Progenitor cell of endocrine pancreas (in vitro differentiated cells): ENCODE results near the gene UBAC2. TPM values are rescaled to one million over a fixed set of nuclear protein-coding genes. Genes with fewer than 3 reads are reported as not detected.

Experiments used
- DNase-seq: peaks from one replicate; pipeline ENCODE4 v3.0.0; 2021; ENCODE audit warnings: low spot score; ENCODE audit not compliant: unreplicated experiment
- H3K27ac Mint-ChIP-seq: 2 replicates; pipeline ENCODE4 v1.8.0; 2021; ENCODE audit warnings: mild to moderate bottlenecking, moderate library complexity, mixed read lengths
- H3K27me3 Mint-ChIP-seq: 2 replicates; pipeline ENCODE4 v1.8.0; 2021; ENCODE audit warnings: mixed read lengths
- H3K36me3 Mint-ChIP-seq: 2 replicates; pipeline ENCODE4 v1.8.0; 2022; ENCODE audit warnings: mixed read lengths; ENCODE audit not compliant: insufficient read depth
- H3K4me1 Mint-ChIP-seq: 2 replicates; pipeline ENCODE4 v1.8.0; 2021; ENCODE audit warnings: low read depth, mixed read lengths
- H3K4me3 Mint-ChIP-seq: 2 replicates; pipeline ENCODE4 v1.8.0; 2021; ENCODE audit warnings: low read depth, mild to moderate bottlenecking, moderate library complexity, mixed read lengths
- H3K9me3 Mint-ChIP-seq: 2 replicates; pipeline ENCODE4 v1.8.0; 2021; ENCODE audit warnings: low read depth, mixed read lengths
- total RNA-seq: library from RNA; stranded (reverse); gene quantifications from 2 replicates; pipeline ENCODE4 v1.2.1, GENCODE V29; 2021
- TF ChIP-seq, protein P1 (sequence below): fragments of 200-600 bp; sonication (generic); IDR thresholded peaks from one replicate; pipeline ENCODE4 v1.5.0; 2021; ENCODE audit warnings: antibody characterized with exemption, mild to moderate bottlenecking; ENCODE audit not compliant: unreplicated experiment

UBAC2 gene
- total RNA-seq, 1 donor from 2014 or later, result 60.6 TPM

DNA sequence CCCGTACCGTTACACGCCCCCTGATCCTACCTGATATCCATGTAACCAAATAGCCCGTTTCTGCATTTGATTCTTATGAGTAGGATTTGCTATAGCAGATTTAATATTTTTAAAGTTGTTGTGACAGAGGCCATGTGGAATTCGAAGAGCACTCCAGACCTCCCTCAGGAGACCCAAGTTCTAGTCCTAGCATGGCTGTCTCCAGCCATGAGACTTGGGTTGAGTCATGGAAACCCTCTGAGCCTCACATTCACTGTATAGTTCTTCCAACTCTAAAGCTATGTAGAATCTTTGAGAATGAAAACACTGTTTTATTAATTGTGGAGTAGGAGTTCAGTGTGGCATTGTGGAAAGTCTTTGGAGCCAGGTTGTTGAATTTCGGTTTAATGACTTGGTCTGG lies 114.5 kb downstream of the UBAC2 start:
- Mint-ChIP-seq H3K36me3 (peaks cover 20% of the 10 kb centered on the region), H3K27ac (no peak overlapping the region), H3K4me1 (peaks cover 4% of the 10 kb centered on the region), H3K9me3 (peaks cover 3% of the 10 kb centered on the region), H3K27me3 (no peaks in the 10 kb centered on the region), H3K4me3 (no peak overlapping the region)
- TF ChIP-seq, protein P1, sequence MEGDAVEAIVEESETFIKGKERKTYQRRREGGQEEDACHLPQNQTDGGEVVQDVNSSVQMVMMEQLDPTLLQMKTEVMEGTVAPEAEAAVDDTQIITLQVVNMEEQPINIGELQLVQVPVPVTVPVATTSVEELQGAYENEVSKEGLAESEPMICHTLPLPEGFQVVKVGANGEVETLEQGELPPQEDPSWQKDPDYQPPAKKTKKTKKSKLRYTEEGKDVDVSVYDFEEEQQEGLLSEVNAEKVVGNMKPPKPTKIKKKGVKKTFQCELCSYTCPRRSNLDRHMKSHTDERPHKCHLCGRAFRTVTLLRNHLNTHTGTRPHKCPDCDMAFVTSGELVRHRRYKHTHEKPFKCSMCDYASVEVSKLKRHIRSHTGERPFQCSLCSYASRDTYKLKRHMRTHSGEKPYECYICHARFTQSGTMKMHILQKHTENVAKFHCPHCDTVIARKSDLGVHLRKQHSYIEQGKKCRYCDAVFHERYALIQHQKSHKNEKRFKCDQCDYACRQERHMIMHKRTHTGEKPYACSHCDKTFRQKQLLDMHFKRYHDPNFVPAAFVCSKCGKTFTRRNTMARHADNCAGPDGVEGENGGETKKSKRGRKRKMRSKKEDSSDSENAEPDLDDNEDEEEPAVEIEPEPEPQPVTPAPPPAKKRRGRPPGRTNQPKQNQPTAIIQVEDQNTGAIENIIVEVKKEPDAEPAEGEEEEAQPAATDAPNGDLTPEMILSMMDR, result no peak
- no peak for DNase-seq

DNA sequence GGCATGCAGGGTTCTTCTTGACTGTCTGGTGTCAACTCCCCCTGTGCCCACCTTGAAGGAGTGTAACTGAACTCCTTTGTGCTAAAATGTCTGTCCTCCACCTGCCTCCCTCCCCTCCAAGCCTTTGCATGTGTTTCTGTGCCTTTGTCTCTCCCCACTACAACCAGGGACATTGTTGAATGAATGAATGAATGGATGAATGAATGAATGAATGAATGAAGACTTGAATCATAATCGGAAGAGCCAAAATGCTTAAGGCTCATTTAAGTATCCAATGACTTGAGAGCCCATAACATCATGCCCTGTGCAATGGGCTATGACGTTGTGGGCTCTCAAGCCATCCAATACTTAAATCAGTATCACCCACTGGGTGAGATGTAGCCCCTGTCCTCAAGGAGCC lies 115.6 kb downstream of the UBAC2 start:
- no peak overlapping the region for H3K27ac Mint-ChIP-seq
- no peak for DNase-seq
- no peak overlapping the region for H3K4me3 Mint-ChIP-seq
- TF ChIP-seq, protein P1, result no peak
- H3K36me3 Mint-ChIP-seq, result peaks cover 20% of the 10 kb centered on the region
- H3K4me1 Mint-ChIP-seq, result peaks cover 4% of the 10 kb centered on the region
- H3K27me3 Mint-ChIP-seq, result no peaks in the 10 kb centered on the region
- H3K9me3 Mint-ChIP-seq, result peaks cover 3% of the 10 kb centered on the region

DNA sequence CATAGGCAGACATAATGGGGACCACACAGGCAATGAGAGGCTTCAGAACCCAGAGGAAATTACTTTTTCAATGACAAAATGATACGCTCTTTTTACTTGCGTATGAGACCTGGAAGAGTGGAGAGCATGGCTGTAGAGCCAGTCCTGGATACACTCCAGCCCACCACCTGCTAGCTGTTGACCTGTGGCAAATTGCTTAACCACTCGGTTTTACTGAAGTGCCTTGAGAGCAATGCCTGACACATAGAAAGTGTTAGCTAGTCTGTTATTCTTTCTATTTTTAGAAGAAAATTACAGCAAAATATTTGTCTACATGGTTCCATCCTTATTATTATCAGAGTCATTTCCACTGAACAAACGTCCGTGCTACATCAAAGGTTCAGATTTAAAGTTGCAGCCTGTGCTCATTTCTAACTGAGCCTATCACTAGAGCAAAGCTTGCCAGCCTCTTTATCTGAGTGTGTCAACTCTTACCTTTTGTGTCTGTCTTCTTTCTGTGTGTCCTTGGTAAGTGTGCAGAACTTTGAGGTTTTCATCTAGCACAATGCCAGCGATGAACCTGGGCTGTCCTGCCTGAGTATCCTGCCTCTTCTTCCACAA lies 116.1 kb downstream of the UBAC2 start:
- TF ChIP-seq, protein P1, result no peak
- Mint-ChIP-seq H3K27me3 (no peaks in the 10 kb centered on the region), H3K4me3 (no peak overlapping the region), H3K9me3 (peaks cover 3% of the 10 kb centered on the region), H3K4me1 (peaks cover 4% of the 10 kb centered on the region), H3K36me3 (peaks cover 20% of the 10 kb centered on the region), H3K27ac (no peak overlapping the region)
- no peak for DNase-seq

DNA sequence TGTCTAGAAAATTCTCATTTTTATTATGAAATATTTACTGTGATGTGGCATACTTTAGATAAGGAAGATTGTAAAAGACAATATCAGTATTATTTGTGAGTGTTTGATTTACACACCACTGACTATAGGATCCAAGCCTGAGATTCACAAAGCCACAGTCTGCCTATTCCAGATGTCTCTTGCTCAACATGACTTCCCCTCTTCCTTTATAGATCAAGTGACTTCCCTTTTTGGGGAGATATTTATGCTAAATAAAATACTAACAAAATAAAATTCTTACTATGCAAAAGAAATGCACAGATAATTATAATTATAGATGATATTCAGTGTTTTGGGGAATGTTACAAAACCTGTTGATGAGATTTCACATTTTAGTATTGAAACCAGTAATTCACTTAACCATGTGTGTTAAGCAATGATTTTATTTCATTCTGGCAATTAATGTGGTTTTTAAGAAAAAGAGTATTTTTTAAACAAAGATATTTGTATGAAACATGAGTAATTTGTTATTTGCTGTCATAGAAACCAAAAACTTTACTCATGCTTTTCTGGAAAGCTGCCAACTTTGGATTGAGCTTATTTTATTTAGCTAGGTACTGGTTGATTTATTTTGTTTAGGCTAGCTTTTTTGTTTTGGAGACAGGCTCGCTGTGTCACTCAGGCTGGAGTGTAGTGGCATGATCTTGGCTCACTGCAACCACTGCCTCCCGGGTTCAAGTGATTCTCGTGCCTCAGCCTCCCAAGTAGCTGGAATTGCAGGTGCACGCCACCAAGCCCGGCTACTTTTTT lies 120.2 kb downstream of the UBAC2 start:
- H3K9me3 Mint-ChIP-seq, result no peaks in the 10 kb centered on the region
- no peaks in the 10 kb centered on the region for H3K4me1 Mint-ChIP-seq
- H3K36me3 Mint-ChIP-seq, result peaks cover 10% of the 10 kb centered on the region
- H3K27ac Mint-ChIP-seq, result no peak overlapping the region
- no peak for DNase-seq
- TF ChIP-seq, protein P1, result no peak
- no peaks in the 10 kb centered on the region for H3K27me3 Mint-ChIP-seq
- no peak overlapping the region for H3K4me3 Mint-ChIP-seq

DNA sequence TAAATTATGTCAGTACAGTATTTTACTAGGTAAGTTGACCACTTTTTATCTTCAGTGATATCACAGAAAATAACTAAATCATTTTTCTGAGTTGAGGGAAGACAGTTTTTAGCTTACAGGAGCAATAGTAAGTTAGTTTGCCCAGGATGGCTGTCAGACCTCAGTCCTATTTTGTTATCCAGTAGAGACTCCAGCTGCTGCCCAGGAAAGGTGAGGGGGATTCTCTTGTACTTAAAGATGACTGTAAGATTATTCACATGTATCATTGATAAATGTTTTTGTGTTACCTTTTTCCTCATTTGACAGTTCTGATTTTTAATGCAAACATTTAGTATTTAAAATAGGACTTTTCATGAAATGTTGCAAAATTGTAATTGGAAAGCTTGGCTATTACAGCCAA lies 121.1 kb downstream of the UBAC2 start:
- DNase-seq, result no peak
- Mint-ChIP-seq H3K9me3 (no peaks in the 10 kb centered on the region), H3K36me3 (peaks cover 10% of the 10 kb centered on the region), H3K27me3 (no peaks in the 10 kb centered on the region), H3K4me3 (no peak overlapping the region), H3K4me1 (no peaks in the 10 kb centered on the region), H3K27ac (no peak overlapping the region)
- TF ChIP-seq, protein P1, result no peak
